Measurements from ENCODE around the gene POLR2A. TPM values are rescaled to one million over a fixed set of nuclear protein-coding genes. Genes with fewer than 3 reads are reported as not detected.

POLR2A gene
- total and polyA plus RNA-seq, 2 of the 13 experiments (the other 11 are each of a cell fraction or from before 2014, with no cell fraction given) = 17.8 to 18.3 TPM

DNA sequence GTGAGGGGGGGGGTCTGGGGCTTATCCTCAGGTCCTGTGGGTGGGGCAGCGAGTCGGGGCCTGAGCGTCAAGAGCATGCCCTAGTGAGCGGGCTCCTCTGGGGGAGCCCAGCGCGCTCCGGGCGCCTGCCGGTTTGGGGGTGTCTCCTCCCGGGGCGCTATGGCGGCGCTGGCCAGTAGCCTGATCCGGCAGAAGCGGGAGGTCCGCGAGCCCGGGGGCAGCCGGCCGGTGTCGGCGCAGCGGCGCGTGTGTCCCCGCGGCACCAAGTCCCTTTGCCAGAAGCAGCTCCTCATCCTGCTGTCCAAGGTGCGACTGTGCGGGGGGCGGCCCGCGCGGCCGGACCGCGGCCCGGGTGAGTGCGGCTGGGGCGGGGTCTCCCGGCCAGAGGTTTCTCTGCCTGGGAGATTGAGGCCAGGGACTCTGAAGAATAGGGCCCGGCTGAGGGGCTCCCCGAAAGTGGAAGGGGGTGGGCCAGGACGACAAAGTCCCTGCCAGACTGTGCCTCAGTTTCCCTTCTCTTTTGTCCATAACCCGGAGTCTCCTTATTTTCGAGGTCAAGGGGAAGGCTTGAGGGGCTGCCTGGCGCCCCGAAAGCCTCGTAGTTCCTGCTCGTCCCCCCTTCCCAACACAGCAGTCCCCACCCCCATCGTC, 44.6 kb upstream of the POLR2A start, which contains the start of gene FGF11:
Gene FGF11, plus strand, starts transcription at position 51 of the 651 bp plus-strand sequence. Its CDS starts 109 bp downstream, at position 160.
- ChIA-PET CTCF (ENCODE audit: low intra/inter-chr PET ratio, low total read pairs) (no interaction called here), POLR2A (interaction anchor here (1.2 to 2.8 kb wide), 3 partner anchors 36 to 110 kb away, joined by 3 to 21 read pairs (median 7); partner anchors contain the start of genes NEURL4 and TMEM256)
- DNase-seq (ENCODE audit: low spot score) = no peak
- intact Hi-C loops (cut with micrococcal nuclease; ENCODE audit: unreplicated experiment) (no loop called here), in situ Hi-C loops (cut with HindIII; ENCODE audit: extremely low pct_ligation_motif_present, low pct_unique_long_range_greater_than_20kb) (loop anchor here (5.0 kb wide), 2 partner anchors 38 to 82 kb away; partner anchors contain the start of genes TMEM95 and ZBTB4)
- Histone ChIP-seq H3K79me2 (ENCODE audit: insufficient read depth, low read length) (no peaks in the 10 kb centered on the region), H3K27ac (ENCODE audit: extremely low read length, insufficient read depth, low read length) (peak within 1 kb of the TSS; percentile 36), H3K9me3 (ENCODE audit: low read length) (no peaks in the 10 kb centered on the region), H3K4me1 (ENCODE audit: insufficient read depth, low read length) (peaks cover 60% of the 10 kb centered on the region), H3K4me3 (replicated peaks in 1 of 3; ENCODE audit: insufficient read depth in 1 of 3, low read depth in 2 of 3, low read length in 3 of 3) (peak within 1 kb of the TSS; percentile 60 to 80 (median 73)), H3K4me2 (ENCODE audit: low read depth, low read length) (peak within 1 kb of the TSS; percentile 94), H3K9ac (ENCODE audit: insufficient read depth, low read depth, low read length) (peak within 1 kb of the TSS; percentile 68), H4K20me1 (ENCODE audit: insufficient read depth, low read length) (no peaks in the 10 kb centered on the region), H2AFZ (ENCODE audit: low read length) (no peak within 1 kb of the TSS), H3K36me3 (replicated peaks in 1 of 2; ENCODE audit: control insufficient read depth in 1 of 2, insufficient read depth in 2 of 2, low read length in 2 of 2) (no peaks in the 10 kb centered on the region), H3K27me3 (ENCODE audit: control insufficient read depth in 1 of 2, insufficient read depth in 2 of 2, low read length in 2 of 2) (peaks cover 6 to 27% of the 10 kb centered on the region in 2 experiments; a peak in 4 of 5 replicates)
- ATAC-seq = peak; percentile 8; the same call in 2 of the 3 replicates
- BruUV-seq (replicated peaks) = no TSS peak
- FAIRE-seq = no peak
- WGBS (ENCODE audit: low lambda C conversion rate) = 0% methylated on average over 8 of the region's 50 CpGs
- TF ChIP-seq, protein P1, sequence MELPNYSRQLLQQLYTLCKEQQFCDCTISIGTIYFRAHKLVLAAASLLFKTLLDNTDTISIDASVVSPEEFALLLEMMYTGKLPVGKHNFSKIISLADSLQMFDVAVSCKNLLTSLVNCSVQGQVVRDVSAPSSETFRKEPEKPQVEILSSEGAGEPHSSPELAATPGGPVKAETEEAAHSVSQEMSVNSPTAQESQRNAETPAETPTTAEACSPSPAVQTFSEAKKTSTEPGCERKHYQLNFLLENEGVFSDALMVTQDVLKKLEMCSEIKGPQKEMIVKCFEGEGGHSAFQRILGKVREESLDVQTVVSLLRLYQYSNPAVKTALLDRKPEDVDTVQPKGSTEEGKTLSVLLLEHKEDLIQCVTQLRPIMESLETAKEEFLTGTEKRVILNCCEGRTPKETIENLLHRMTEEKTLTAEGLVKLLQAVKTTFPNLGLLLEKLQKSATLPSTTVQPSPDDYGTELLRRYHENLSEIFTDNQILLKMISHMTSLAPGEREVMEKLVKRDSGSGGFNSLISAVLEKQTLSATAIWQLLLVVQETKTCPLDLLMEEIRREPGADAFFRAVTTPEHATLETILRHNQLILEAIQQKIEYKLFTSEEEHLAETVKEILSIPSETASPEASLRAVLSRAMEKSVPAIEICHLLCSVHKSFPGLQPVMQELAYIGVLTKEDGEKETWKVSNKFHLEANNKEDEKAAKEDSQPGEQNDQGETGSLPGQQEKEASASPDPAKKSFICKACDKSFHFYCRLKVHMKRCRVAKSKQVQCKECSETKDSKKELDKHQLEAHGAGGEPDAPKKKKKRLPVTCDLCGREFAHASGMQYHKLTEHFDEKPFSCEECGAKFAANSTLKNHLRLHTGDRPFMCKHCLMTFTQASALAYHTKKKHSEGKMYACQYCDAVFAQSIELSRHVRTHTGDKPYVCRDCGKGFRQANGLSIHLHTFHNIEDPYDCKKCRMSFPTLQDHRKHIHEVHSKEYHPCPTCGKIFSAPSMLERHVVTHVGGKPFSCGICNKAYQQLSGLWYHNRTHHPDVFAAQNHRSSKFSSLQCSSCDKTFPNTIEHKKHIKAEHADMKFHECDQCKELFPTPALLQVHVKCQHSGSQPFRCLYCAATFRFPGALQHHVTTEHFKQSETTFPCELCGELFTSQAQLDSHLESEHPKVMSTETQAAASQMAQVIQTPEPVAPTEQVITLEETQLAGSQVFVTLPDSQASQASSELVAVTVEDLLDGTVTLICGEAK (IDR thresholded peaks at IDR 0.05) = no peak
- TF ChIP-seq, protein P1 (CRISPR knock-in tag; IDR thresholded peaks at IDR 0.05) = no peak
- TF ChIP-seq RAD51 (IDR thresholded peaks at IDR 0.05; ENCODE audit: borderline replicate concordance) (no peak), PHF20 (CRISPR knock-in tag; IDR thresholded peaks at IDR 0.05) (peak; percentile 23; the same call in 1 of the 2 replicates), WIZ (CRISPR knock-in tag; IDR thresholded peaks at IDR 0.05) (0 out of 2 replicates have a peak, but pooled peaks have one; percentile 44), ZNF501 (CRISPR knock-in tag; IDR thresholded peaks at IDR 0.05) (no peak), RFXANK (CRISPR knock-in tag; IDR thresholded peaks at IDR 0.05) (no peak), RBFOX2 (IDR thresholded peaks at IDR 0.05; ENCODE audit: low read depth, low read length) (peak; percentile 72), ZNF567 (CRISPR knock-in tag; IDR thresholded peaks at IDR 0.05; ENCODE audit: borderline replicate concordance) (no peak), SIN3A (IDR thresholded peaks at IDR 0.05; ENCODE audit: borderline replicate concordance, low read depth, low read length) (no peak), HOMEZ (CRISPR knock-in tag; IDR thresholded peaks at IDR 0.05; ENCODE audit: low read depth) (no peak)
- TF ChIP-seq, protein P2, sequence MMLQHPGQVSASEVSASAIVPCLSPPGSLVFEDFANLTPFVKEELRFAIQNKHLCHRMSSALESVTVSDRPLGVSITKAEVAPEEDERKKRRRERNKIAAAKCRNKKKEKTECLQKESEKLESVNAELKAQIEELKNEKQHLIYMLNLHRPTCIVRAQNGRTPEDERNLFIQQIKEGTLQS (CRISPR knock-in tag; IDR thresholded peaks at IDR 0.05) = 0 out of 2 replicates have a peak, but pooled peaks have one; percentile 10

Data from HepG2 (cell line).